Common myeloid progenitor, CD34-positive (primary cell): ENCODE measurements around the gene ISOC2.

ENCODE experiments used
- CTCF ChIA-PET: fragments of 350-600 bp; sonication (Branson Sonifier 250); formaldehyde crosslinking; loops from one replicate; lab custom pipeline; 2021; ENCODE audit warnings: antibody characterized with exemption; lab: Charles Lee
- POLR2A ChIA-PET: fragments of 350-600 bp; sonication (Branson Sonifier 250); formaldehyde crosslinking; loops from one replicate; lab custom pipeline; 2021; ENCODE audit warnings: antibody characterized with exemption; lab: Charles Lee
- DNase-seq, 3 donors: peaks; one replicate each; pipeline versions ENCODE4 v3.0.0 to v3.0.0-alpha.2; 2013
- H3K27ac ChIP-seq, 2 experiments: 1 replicate in 1 of 2; 2 replicates in 1 of 2; pipeline ENCODE4 v1.7.0; 2013; ENCODE audit warnings: inconsistent platforms in 2 of 2, low read length in 2 of 2, mild to moderate bottlenecking in 2 of 2, low read depth in 1 of 2, moderate library complexity in 1 of 2; ENCODE audit not compliant: severe bottlenecking in 2 of 2, insufficient read depth in 1 of 2, poor library complexity in 1 of 2
- H3K27me3 ChIP-seq, 5 experiments: replicated peaks in 2 of 5; 1 replicate in 3 of 5; 2 replicates in 2 of 5; pipeline versions ENCODE4 v1.6.1 to v1.7.0; 2013; ENCODE audit warnings: low read length in 4 of 5, mild to moderate bottlenecking in 2 of 5, moderate library complexity in 2 of 5, inconsistent platforms in 1 of 5; ENCODE audit not compliant: insufficient read depth in 5 of 5, control insufficient read depth in 4 of 5
- H3K36me3 ChIP-seq, 4 experiments: 1 replicate in 2 of 4; 2 replicates in 2 of 4; pipeline versions ENCODE4 v1.6.1 to v1.7.0; 2013; ENCODE audit warnings: low read length in 3 of 4, control low read depth in 1 of 4, mild to moderate bottlenecking in 1 of 4; ENCODE audit not compliant: control insufficient read depth in 4 of 4, insufficient read depth in 4 of 4
- H3K4me1 ChIP-seq, 4 experiments: 1 replicate in 3 of 4; 2 replicates in 1 of 4; pipeline versions ENCODE4 v1.6.1 to v1.7.1; 2013; ENCODE audit warnings: low read length in 3 of 4, mild to moderate bottlenecking in 3 of 4, control low read depth in 1 of 4, inconsistent platforms in 1 of 4, moderate library complexity in 1 of 4; ENCODE audit not compliant: control insufficient read depth in 4 of 4, insufficient read depth in 4 of 4; ENCODE audit errors: control extremely low read depth in 1 of 4
- H3K4me3 ChIP-seq, 7 experiments: 1 replicate in 4 of 7; 2 replicates in 3 of 7; pipeline versions ENCODE4 v1.5.1 to v1.7.0; 2013; ENCODE audit warnings: mild to moderate bottlenecking in 7 of 7, low read length in 6 of 7, moderate library complexity in 6 of 7, inconsistent platforms in 2 of 7, low read depth in 2 of 7, control low read depth in 1 of 7; ENCODE audit not compliant: insufficient read depth in 4 of 7, control insufficient read depth in 1 of 7; ENCODE audit errors: extremely low read depth in 1 of 7
- H3K9me3 ChIP-seq, 5 experiments: 1 replicate in 4 of 5; 2 replicates in 1 of 5; pipeline versions ENCODE4 v1.6.1 to v1.7.1; 2013; ENCODE audit warnings: low read length in 4 of 5, mild to moderate bottlenecking in 2 of 5, inconsistent platforms in 1 of 5, low read depth in 1 of 5, moderate library complexity in 1 of 5; ENCODE audit not compliant: control insufficient read depth in 4 of 5, insufficient read depth in 2 of 5; ENCODE audit errors: control extremely low read depth in 1 of 5
- WGBS: methylation state at CpG from one replicate; pipeline ENCODE4 v1.1.5; 2013; ENCODE audit not compliant: insufficient coverage; 5-methylcytosine and 5-hydroxymethylcytosine counted together

The ISOC2 gene

GRCh38 chr19:55494172-55494761 lies 32.8 kb upstream of the ISOC2 start:
- peak overlapping the region in 3 of 7 experiments; percentile 1 to 52 (median 36) for H3K4me3 ChIP-seq
- ChIA-PET CTCF (interaction anchor here (2.5 kb wide), 1 partner anchor 10 kb away, joined by 13 read pairs; no protein-coding TSS in a partner anchor), POLR2A (no interaction called here)

GRCh38 chr19:55493645-55494171 lies 32.3 kb upstream of the ISOC2 start:
- Histone ChIP-seq H3K36me3 (no peaks in the 10 kb centered on the region), H3K4me1 (peaks cover 0 to 6% (median 2%) of the 10 kb centered on the region in 4 experiments), H3K4me3 (peak overlapping the region in 1 of 7 experiments; percentile 52), H3K27me3 (peaks cover 0 to 28% (median 2%) of the 10 kb centered on the region in 5 experiments), H3K27ac (no peak overlapping the region), H3K9me3 (no peaks in the 10 kb centered on the region)
- ChIA-PET POLR2A (no interaction called here), CTCF (interaction anchor here (2.5 to 2.7 kb wide), 2 partner anchors 10 to 26 kb away, joined by 12 to 13 read pairs; no protein-coding TSS in a partner anchor)
- WGBS = 81% methylated on average over 17 of the region's 38 CpGs
- no peak for DNase-seq

More at GRCh38 chr19:55494172-55494761, 32.8 kb upstream of the ISOC2 start:
- 69% methylated on average over 11 of the region's 22 CpGs for WGBS
- no peaks in the 10 kb centered on the region for H3K36me3 ChIP-seq
- peaks cover 0 to 28% (median 2%) of the 10 kb centered on the region in 5 experiments for H3K27me3 ChIP-seq
- peak in 2 of 3 donors; percentile 11 to 38 for DNase-seq
- H3K9me3 ChIP-seq = no peaks in the 10 kb centered on the region
- H3K27ac ChIP-seq = no peak overlapping the region
- H3K4me1 ChIP-seq = peaks cover 0 to 6% (median 3%) of the 10 kb centered on the region in 4 experiments

GRCh38 chr19:55493052-55493644 lies 31.7 kb upstream of the ISOC2 start:
- DNase-seq = no peak
- no peaks in the 10 kb centered on the region for H3K9me3 ChIP-seq
- H3K4me1 ChIP-seq = peaks cover 0 to 9% (median 6%) of the 10 kb centered on the region in 4 experiments
- H3K27me3 ChIP-seq = peaks cover 0 to 28% (median 2%) of the 10 kb centered on the region in 5 experiments
- 80% methylated on average over 13 of the region's 18 CpGs for WGBS
- H3K27ac ChIP-seq = no peak overlapping the region
- no peaks in the 10 kb centered on the region for H3K36me3 ChIP-seq
- H3K4me3 ChIP-seq = no peak overlapping the region
- CTCF ChIA-PET = interaction anchor here (2.7 kb wide), 1 partner anchor 25 kb away, joined by 12 read pairs; no protein-coding TSS in a partner anchor
- POLR2A ChIA-PET = no interaction called here

- no peak overlapping the region for H3K27ac ChIP-seq
- no peak overlapping the region for H3K4me3 ChIP-seq
- no peaks in the 10 kb centered on the region for H3K36me3 ChIP-seq
- CTCF ChIA-PET = interaction anchor here (0.8 to 2.7 kb wide), 2 partner anchors 18 to 25 kb away, joined by 3 to 12 read pairs; no protein-coding TSS in a partner anchor
- peaks cover 0 to 14% (median 11%) of the 10 kb centered on the region in 4 experiments for H3K4me1 ChIP-seq
- DNase-seq = no peak
- 61% methylated on average over 11 of the region's 12 CpGs for WGBS
- POLR2A ChIA-PET = no interaction called here
- peaks cover 0 to 28% (median 2%) of the 10 kb centered on the region in 5 experiments for H3K27me3 ChIP-seq
- H3K9me3 ChIP-seq = no peaks in the 10 kb centered on the region
These were observed 31.0 kb upstream of the ISOC2 start for GRCh38 chr19:55492362-55492944.

- no peaks in the 10 kb centered on the region for H3K36me3 ChIP-seq
- H3K27me3 ChIP-seq = peaks cover 0 to 28% (median 2%) of the 10 kb centered on the region in 5 experiments
- H3K4me3 ChIP-seq = no peak overlapping the region
- peaks cover 0 to 18% (median 17%) of the 10 kb centered on the region in 4 experiments for H3K4me1 ChIP-seq
- ChIA-PET POLR2A (interaction anchor here (1.2 kb wide), 1 partner anchor 15 kb away, joined by 6 read pairs; no protein-coding TSS in a partner anchor), CTCF (interaction anchor here (0.8 to 2.7 kb wide), 3 partner anchors 12 to 24 kb away, joined by 3 to 12 read pairs (median 5); no protein-coding TSS in a partner anchor)
- 89% methylated on average over 14 of the region's 24 CpGs for WGBS
- no peak overlapping the region for H3K27ac ChIP-seq
- DNase-seq = no peak
- no peaks in the 10 kb centered on the region for H3K9me3 ChIP-seq
These were observed 30.3 kb upstream of the ISOC2 start for GRCh38 chr19:55491546-55492360.
